CD4-positive, alpha-beta T cell (primary cell): ENCODE data around the gene PIP5KL1. TPM values are rescaled to one million over a fixed set of nuclear protein-coding genes. Genes with fewer than 3 reads are reported as not detected.

Experiments
- ATAC-seq: fragments of 200-7000 bp; cut with Tn5 transposase; one replicate; pipeline ENCODE4 v1.10.0; 2022; ENCODE audit warnings: mild to moderate bottlenecking; ENCODE audit not compliant: poor library complexity
- CTCF ChIA-PET: fragments of 350-600 bp; sonication (Branson Sonifier 250); formaldehyde crosslinking; loops from one replicate; lab custom pipeline; 2021; ENCODE audit warnings: antibody characterized with exemption, inconsistent platforms; lab: Charles Lee
- POLR2A ChIA-PET: fragments of 350-600 bp; sonication (Branson Sonifier 250); formaldehyde crosslinking; loops from one replicate; lab custom pipeline; 2021; ENCODE audit warnings: antibody characterized with exemption, inconsistent platforms; lab: Charles Lee
- DNase-seq, 14 experiments: peaks; one replicate each; pipeline ENCODE4 v3.0.0-alpha.2; 2013 to 2020; ENCODE audit warnings: mixed read lengths in 2 of 14
- H3K27ac ChIP-seq, 2 donors: one replicate each; pipeline versions ENCODE4 v1.5.1 to v1.7.0; 2013; ENCODE audit warnings: low read length in 2 of 2, low read depth in 1 of 2, mild to moderate bottlenecking in 1 of 2
- H3K27me3 ChIP-seq, 2 experiments: 1 replicate in 1 of 2; 2 replicates in 1 of 2; pipeline versions ENCODE4 v1.6.1 to v1.7.0; 2013; ENCODE audit warnings: low read length in 2 of 2, control low read depth in 1 of 2, mild to moderate bottlenecking in 1 of 2, moderate library complexity in 1 of 2; ENCODE audit not compliant: insufficient read depth in 2 of 2, control insufficient read depth in 1 of 2
- H3K36me3 ChIP-seq: one replicate; pipeline ENCODE4 v1.6.1; 2013; ENCODE audit warnings: low read length, control low read depth; ENCODE audit not compliant: insufficient read depth
- H3K4me1 ChIP-seq: one replicate; pipeline ENCODE4 v1.6.1; 2013; ENCODE audit warnings: low read length, control low read depth; ENCODE audit not compliant: insufficient read depth
- H3K4me3 ChIP-seq: one replicate; pipeline ENCODE4 v1.5.1; 2013; ENCODE audit warnings: mild to moderate bottlenecking, low read length, moderate library complexity
- H3K9me3 ChIP-seq, 2 experiments: 1 replicate in 1 of 2; 2 replicates in 1 of 2; pipeline versions ENCODE4 v1.6.1 to v1.7.0; 2013; ENCODE audit warnings: low read length in 2 of 2, mild to moderate bottlenecking in 2 of 2, control low read depth in 1 of 2, moderate library complexity in 1 of 2; ENCODE audit not compliant: control insufficient read depth in 1 of 2, insufficient read depth in 1 of 2
- H3K27ac Mint-ChIP-seq: one replicate; pipeline ENCODE4 v1.8.0; 2020; ENCODE audit warnings: mixed read lengths
- H3K27me3 Mint-ChIP-seq: one replicate; pipeline ENCODE4 v1.8.0; 2021; ENCODE audit warnings: mixed read lengths
- H3K36me3 Mint-ChIP-seq: one replicate; pipeline ENCODE4 v1.8.0; 2021; ENCODE audit warnings: low read depth, mixed read lengths
- H3K4me1 Mint-ChIP-seq: one replicate; pipeline ENCODE4 v1.8.0; 2021; ENCODE audit warnings: low read depth, mixed read lengths
- H3K4me3 Mint-ChIP-seq: one replicate; pipeline ENCODE4 v1.8.0; 2020; ENCODE audit warnings: mild to moderate bottlenecking, mixed read lengths
- H3K9me3 Mint-ChIP-seq: one replicate; pipeline ENCODE4 v1.8.0; 2020; ENCODE audit warnings: mixed read lengths
- CTCF ChIP-seq: fragments of 200-600 bp; IDR thresholded peaks from one replicate; pipeline ENCODE4 v1.8.0; 2022; ENCODE audit warnings: antibody characterized with exemption, mild to moderate bottlenecking
- intact Hi-C, 2 experiments: fragments of 100-400 bp; cut with DNase I in 1 of 2; cut with micrococcal nuclease in 1 of 2; formaldehyde crosslinking; loops; one replicate each; pipeline versions ENCODE4 v1.15.1 to v1.9.0; 2023 to 2025; cut with DNase I, micrococcal nuclease
- total RNA-seq, 174 experiments: library from RNA in 2 of 174; stranded (reverse) in 2 of 174; gene quantifications; one replicate each; pipeline ENCODE4 v1.2.3 and lab custom pipeline; 2021 to 2026

Gene PIP5KL1
- total RNA-seq, 2 experiments from 2014 or later: 2.9 to 3.3 TPM

DNA sequence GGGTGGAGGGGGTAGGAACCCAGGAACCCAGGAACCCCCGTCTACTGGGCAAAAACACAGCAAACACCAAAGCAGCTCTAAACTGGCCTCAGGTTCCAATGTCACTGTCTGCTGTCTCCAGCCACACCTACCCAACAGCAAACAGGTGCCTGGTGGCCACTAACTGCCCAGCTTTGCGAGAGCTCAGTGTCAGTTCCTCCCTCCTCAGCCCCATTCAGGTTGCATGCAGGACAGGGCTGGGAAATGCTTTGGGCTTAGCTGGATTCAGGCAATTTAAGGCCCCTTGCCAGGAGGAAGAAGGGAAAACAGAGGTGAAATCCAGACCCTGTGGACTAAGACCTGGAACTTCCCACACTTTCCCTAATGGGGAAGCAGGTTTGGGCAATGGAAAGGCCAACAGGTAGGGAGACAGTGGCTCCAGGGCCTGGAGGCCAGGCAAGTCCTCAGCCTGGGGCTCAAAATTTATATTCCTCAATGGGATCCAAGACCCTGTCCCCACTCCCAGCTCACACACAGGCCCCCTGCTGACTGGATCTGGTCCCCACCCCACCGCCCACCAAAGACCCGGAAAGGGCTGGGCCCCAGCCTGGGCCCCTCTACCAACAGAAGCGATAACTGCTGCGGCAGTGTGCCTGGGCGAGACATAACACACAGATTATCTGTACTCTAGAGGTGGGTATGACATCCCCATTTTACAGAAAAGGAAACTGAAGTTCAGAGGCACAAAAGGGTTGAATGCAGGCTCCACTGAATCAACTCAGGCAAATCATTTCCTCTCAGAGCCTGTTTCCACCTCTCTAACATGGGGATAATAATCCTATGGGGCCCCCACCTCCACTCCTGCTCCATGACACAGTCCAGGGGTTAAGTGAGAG, 46.7 kb upstream of the PIP5KL1 start:
- H3K36me3 Mint-ChIP-seq: peaks cover 80% of the 10 kb centered on the region
- peak overlapping the region; percentile 91 for H3K4me3 Mint-ChIP-seq

DNA sequence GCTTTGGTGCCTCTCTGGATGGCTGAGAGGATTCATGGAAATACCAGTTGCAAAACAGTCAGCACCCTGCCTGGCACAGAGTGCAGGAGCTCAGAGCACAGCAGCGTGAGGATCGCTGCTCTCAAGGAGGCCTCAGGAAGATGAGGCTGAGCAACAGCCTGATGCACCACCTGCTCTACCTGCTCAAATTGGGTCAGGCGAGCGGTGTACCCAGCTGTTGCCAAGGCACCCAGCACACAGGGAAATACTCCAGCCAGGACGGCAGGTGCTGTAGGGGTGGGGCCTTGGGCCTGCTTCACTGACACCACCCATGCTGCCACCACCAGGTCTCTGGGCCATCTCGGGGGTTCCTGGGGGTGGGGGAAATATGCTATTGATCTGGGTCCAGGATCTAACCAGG, 45.9 kb upstream of the PIP5KL1 start:
- no peaks in the 10 kb centered on the region for H3K27me3 Mint-ChIP-seq
- Histone ChIP-seq H3K27ac (peak overlapping the region; percentile 73 to 96), H3K9me3 (no peaks in the 10 kb centered on the region), H3K4me3 (peak overlapping the region; percentile 67), H3K36me3 (peaks cover 45% of the 10 kb centered on the region), H3K27me3 (no peaks in the 10 kb centered on the region), H3K4me1 (peaks cover 72% of the 10 kb centered on the region)
- peak overlapping the region; percentile 97 for H3K27ac Mint-ChIP-seq
- peaks cover 60% of the 10 kb centered on the region for H3K4me1 Mint-ChIP-seq
- H3K4me3 Mint-ChIP-seq: peak overlapping the region; percentile 91
- H3K36me3 Mint-ChIP-seq: peaks cover 85% of the 10 kb centered on the region
- H3K9me3 Mint-ChIP-seq: no peaks in the 10 kb centered on the region
- TF ChIP-seq CTCF: no peak
- DNase-seq (peak in 8 of 14 experiments; percentile 35 to 86 (median 69)), ATAC-seq (peak; percentile 31)
- intact Hi-C loops: loop anchor here (1.0 to 2.0 kb wide), 2 partner anchors 20 to 21 kb away; no protein-coding TSS in a partner anchor
- CTCF ChIA-PET: interaction anchor here (2.2 to 4.0 kb wide), 2 partner anchors 21 to 58 kb away, joined by 17 to 18 read pairs; no protein-coding TSS in a partner anchor
- POLR2A ChIA-PET: interaction anchor here (0.6 to 34.9 kb wide), 6 partner anchors 8 to 138 kb away, joined by 3 to 1020 read pairs (median 139); no protein-coding TSS in a partner anchor

More for the DNA sequence above, 46.7 kb upstream of the PIP5KL1 start:
- Histone ChIP-seq H3K4me3 (peak overlapping the region; percentile 67), H3K9me3 (no peaks in the 10 kb centered on the region), H3K36me3 (peaks cover 44% of the 10 kb centered on the region), H3K27ac (peak overlapping the region; percentile 73 to 96), H3K4me1 (peaks cover 71% of the 10 kb centered on the region), H3K27me3 (no peaks in the 10 kb centered on the region)
- no peak for TF ChIP-seq CTCF
- ATAC-seq: no peak
- CTCF ChIA-PET: interaction anchor here (0.7 to 4.0 kb wide), 7 partner anchors 21 to 57 kb away, joined by 3 to 24 read pairs (median 4); no protein-coding TSS in a partner anchor
- Mint-ChIP-seq H3K4me1 (peaks cover 59% of the 10 kb centered on the region), H3K27ac (peak overlapping the region; percentile 97), H3K9me3 (no peaks in the 10 kb centered on the region), H3K27me3 (no peaks in the 10 kb centered on the region)
- POLR2A ChIA-PET: interaction anchor here (0.6 to 34.9 kb wide), 10 partner anchors 8 to 138 kb away, joined by 3 to 1020 read pairs (median 4); partner anchors contain the start of genes NAIF1 and PIP5KL1
- peak in 2 of 14 experiments; percentile 29 to 48 for DNase-seq
- intact Hi-C loops: loop anchor here in 1 of 2 experiments (2.0 kb wide), 1 partner anchor 20 kb away; no protein-coding TSS in a partner anchor
